A673 (cell line): ENCODE measurements around the gene LRRC2. TPM values are rescaled to one million over a fixed set of nuclear protein-coding genes. Genes with fewer than 3 reads are reported as not detected.
"Not testable (repeated sequence)": the region's sequence is repeated elsewhere in the genome, so short reads cannot be mapped to it uniquely, and the experiment has no call there.

Source experiments
- BruUV-seq: library from RNA; stranded (reverse); fragments of 400-500 nt; replicated peaks from 2 replicates; lab custom pipeline; 2021; lab: Mats Ljungman, UMichigan
- CTCF ChIA-PET: fragments of 300-600 bp; sonication (Branson Sonifier 250); formaldehyde crosslinking; loops from one replicate; lab custom pipeline; 2022; ENCODE audit warnings: antibody characterized with exemption; lab: Charles Lee
- POLR2A ChIA-PET: fragments of 300-600 bp; sonication (Branson Sonifier 250); formaldehyde crosslinking; loops from one replicate; lab custom pipeline; 2022; ENCODE audit warnings: antibody characterized with exemption; ENCODE audit not compliant: low non-redundant PET; lab: Charles Lee
- DNase-seq: peaks from one replicate; pipeline ENCODE4 v3.0.0-alpha.2; 2015; ENCODE audit warnings: low spot score
- H3K27ac ChIP-seq: fragments of 200-600 bp; sonication (generic); 2 replicates; pipeline ENCODE4 v1.5.1; 2016; ENCODE audit warnings: mixed run types, low read depth, mild to moderate bottlenecking, mixed read lengths, antibody characterized with exemption, low read length; ENCODE audit not compliant: poor library complexity, severe bottlenecking
- H3K27me3 ChIP-seq: fragments of 200-600 bp; sonication (generic); replicated peaks from 2 replicates; pipeline ENCODE4 v1.6.1; 2017; ENCODE audit warnings: mixed run types, low read depth, mild to moderate bottlenecking, mixed read lengths, antibody characterized with exemption, low read length; ENCODE audit not compliant: insufficient read depth, poor library complexity
- H3K36me3 ChIP-seq: fragments of 200-600 bp; sonication (generic); 2 replicates; pipeline ENCODE4 v1.6.1; 2016; ENCODE audit warnings: mixed run types, mild to moderate bottlenecking, mixed read lengths, antibody characterized with exemption, low read length; ENCODE audit not compliant: insufficient read depth, poor library complexity, severe bottlenecking
- H3K4me1 ChIP-seq: fragments of 200-600 bp; sonication (generic); 2 replicates; pipeline ENCODE4 v1.6.1; 2017; ENCODE audit warnings: mixed run types, mild to moderate bottlenecking, mixed read lengths, antibody characterized with exemption, low read length; ENCODE audit not compliant: insufficient read depth, poor library complexity, severe bottlenecking
- H3K4me3 ChIP-seq: fragments of 200-600 bp; sonication (generic); 2 replicates; pipeline ENCODE4 v1.5.1; 2016; ENCODE audit warnings: low read depth, mixed run types, mild to moderate bottlenecking, mixed read lengths, low read length; ENCODE audit not compliant: poor library complexity, severe bottlenecking
- H3K9me3 ChIP-seq: fragments of 200-600 bp; sonication (generic); 2 replicates; pipeline ENCODE4 v1.6.1; 2016; ENCODE audit warnings: mixed run types, low read depth, mild to moderate bottlenecking, mixed read lengths, antibody characterized with exemption, low read length; ENCODE audit not compliant: poor library complexity, severe bottlenecking
- EZH2 ChIP-seq: fragments of 200-600 bp; sonication (generic); IDR thresholded peaks from 2 replicates; pipeline ENCODE4 v1.6.1; 2017; ENCODE audit warnings: borderline replicate concordance, low read depth, mild to moderate bottlenecking, mixed read lengths, antibody characterized with exemption, low read length; ENCODE audit not compliant: poor library complexity, severe bottlenecking
- intact Hi-C: fragments of 100-400 bp; cut with micrococcal nuclease; formaldehyde crosslinking; loops from one replicate; pipeline ENCODE4 v1.10.0; 2022; ENCODE audit not compliant: unreplicated experiment
- total RNA-seq: library from RNA; stranded (reverse); gene quantifications from 2 replicates; pipeline ENCODE4 v1.2.3, GENCODE V29; 2021
- TF ChIP-seq, protein P1 (sequence below): fragments of 300-800, 200-600 bp; sonication (generic); conservative IDR thresholded peaks from 2 replicates; pipeline ENCODE4 v1.5.1; 2017; ENCODE audit warnings: low read depth, mild to moderate bottlenecking, antibody characterized with exemption, low read length, moderate library complexity, mixed read lengths

LRRC2 gene
- total RNA-seq, 1 experiment from 2014 or later, result 0.28 TPM

DNA sequence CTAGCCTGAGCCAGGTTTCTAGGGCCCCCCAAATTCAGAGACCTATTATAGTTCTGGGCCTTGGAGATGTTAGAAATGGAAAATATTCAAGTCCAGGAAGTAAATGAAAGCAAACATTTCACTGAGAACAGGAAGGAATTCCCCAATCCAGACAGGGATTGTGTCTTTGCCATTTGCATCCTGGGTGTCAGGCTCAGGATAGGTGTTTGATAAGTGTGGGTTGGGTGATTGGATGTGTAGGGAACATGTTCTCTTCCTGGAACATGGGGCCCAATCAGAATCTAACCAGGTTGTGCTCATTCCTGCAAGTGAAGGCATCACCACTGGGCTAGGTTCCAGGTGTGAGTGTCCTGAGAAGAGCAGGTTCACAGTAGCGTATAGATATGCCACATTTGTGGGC is 14.6 kb upstream of the LRRC2 start:
- ChIA-PET CTCF (no interaction called here), POLR2A (no interaction called here)
- no peak overlapping the region for H3K4me3 ChIP-seq
- no peaks in the 10 kb centered on the region for H3K36me3 ChIP-seq
- H3K9me3 ChIP-seq, result no peaks in the 10 kb centered on the region
- TF ChIP-seq EZH2, result no peak
- TF ChIP-seq, protein P1, sequence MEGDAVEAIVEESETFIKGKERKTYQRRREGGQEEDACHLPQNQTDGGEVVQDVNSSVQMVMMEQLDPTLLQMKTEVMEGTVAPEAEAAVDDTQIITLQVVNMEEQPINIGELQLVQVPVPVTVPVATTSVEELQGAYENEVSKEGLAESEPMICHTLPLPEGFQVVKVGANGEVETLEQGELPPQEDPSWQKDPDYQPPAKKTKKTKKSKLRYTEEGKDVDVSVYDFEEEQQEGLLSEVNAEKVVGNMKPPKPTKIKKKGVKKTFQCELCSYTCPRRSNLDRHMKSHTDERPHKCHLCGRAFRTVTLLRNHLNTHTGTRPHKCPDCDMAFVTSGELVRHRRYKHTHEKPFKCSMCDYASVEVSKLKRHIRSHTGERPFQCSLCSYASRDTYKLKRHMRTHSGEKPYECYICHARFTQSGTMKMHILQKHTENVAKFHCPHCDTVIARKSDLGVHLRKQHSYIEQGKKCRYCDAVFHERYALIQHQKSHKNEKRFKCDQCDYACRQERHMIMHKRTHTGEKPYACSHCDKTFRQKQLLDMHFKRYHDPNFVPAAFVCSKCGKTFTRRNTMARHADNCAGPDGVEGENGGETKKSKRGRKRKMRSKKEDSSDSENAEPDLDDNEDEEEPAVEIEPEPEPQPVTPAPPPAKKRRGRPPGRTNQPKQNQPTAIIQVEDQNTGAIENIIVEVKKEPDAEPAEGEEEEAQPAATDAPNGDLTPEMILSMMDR, result no peak
- intact Hi-C loops, result no loop called here
- BruUV-seq, result no TSS peak
- no peaks in the 10 kb centered on the region for H3K4me1 ChIP-seq
- no peak overlapping the region for H3K27ac ChIP-seq
- no peak for DNase-seq
- H3K27me3 ChIP-seq, result no peaks in the 10 kb centered on the region

- POLR2A ChIA-PET, result no interaction called here
- BruUV-seq, result no TSS peak
- H3K27ac ChIP-seq, result no peak overlapping the region
- H3K4me1 ChIP-seq, result no peaks in the 10 kb centered on the region
- intact Hi-C loops, result no loop called here
- H3K9me3 ChIP-seq, result no peaks in the 10 kb centered on the region
- no peaks in the 10 kb centered on the region for H3K27me3 ChIP-seq
- TF ChIP-seq, protein P1, result no peak
- TF ChIP-seq EZH2, result no peak
- H3K36me3 ChIP-seq, result no peaks in the 10 kb centered on the region
- no peak for DNase-seq
- H3K4me3 ChIP-seq, result no peak overlapping the region
- CTCF ChIA-PET, result no interaction called here
Measured at GRCh38 chr3:46579756-46580286, 13.7 kb upstream of the LRRC2 start.

GRCh38 chr3:46578973-46579755 is 13.1 kb upstream of the LRRC2 start:
- intact Hi-C loops, result no loop called here
- Histone ChIP-seq H3K4me3 (no peak overlapping the region), H3K36me3 (no peaks in the 10 kb centered on the region), H3K9me3 (no peaks in the 10 kb centered on the region), H3K27ac (no peak overlapping the region), H3K27me3 (no peaks in the 10 kb centered on the region), H3K4me1 (no peaks in the 10 kb centered on the region)
- DNase-seq, result peak; percentile 6
- no TSS peak for BruUV-seq
- ChIA-PET POLR2A (no interaction called here), CTCF (no interaction called here)
- TF ChIP-seq, protein P1, result no peak

DNA sequence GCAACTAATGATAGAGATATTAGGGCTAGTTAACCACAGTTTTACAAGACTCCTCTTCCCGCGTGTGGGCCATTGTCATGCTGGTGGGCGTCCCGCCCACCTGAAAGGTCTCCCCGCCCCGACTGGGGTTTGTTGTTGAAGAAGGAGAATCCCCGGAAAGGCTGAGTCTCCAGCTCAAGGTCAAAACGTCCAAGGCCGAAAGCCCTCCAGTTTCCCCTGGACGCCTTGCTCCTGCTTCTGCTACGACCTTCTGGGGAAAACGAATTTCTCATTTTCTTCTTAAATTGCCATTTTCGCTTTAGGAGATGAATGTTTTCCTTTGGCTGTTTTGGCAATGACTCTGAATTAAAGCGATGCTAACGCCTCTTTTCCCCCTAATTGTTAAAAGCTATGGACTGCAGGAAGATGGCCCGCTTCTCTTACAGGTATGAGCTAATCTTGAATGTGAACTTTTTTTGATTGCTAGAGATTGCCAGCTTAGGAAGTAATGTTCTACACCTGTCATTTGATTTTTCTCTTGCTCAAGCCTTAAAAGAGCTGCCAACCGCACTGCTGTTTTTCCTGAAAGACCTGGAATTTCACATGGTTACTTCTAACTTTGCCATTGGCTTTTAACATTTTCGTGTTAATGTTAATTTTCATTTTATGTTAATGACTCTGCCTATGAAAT is 11.6 kb upstream of the LRRC2 start:
- DNase-seq, intact Hi-C loops, CTCF ChIA-PET, H3K9me3 ChIP-seq, H3K27me3 ChIP-seq, H3K36me3 ChIP-seq, BruUV-seq, POLR2A ChIA-PET, H3K4me3 ChIP-seq, H3K4me1 ChIP-seq, H3K27ac ChIP-seq: not testable (repeated sequence)
